DMS79 treated with DMSO at 0.1 percent for 48 hours (cell line): ENCODE results near the gene PDP2.

Experiments
- DNase-seq: peaks from one replicate; lab custom pipeline; 2025; lab: John Stamatoyannopoulos, UW

The PDP2 gene

DNA sequence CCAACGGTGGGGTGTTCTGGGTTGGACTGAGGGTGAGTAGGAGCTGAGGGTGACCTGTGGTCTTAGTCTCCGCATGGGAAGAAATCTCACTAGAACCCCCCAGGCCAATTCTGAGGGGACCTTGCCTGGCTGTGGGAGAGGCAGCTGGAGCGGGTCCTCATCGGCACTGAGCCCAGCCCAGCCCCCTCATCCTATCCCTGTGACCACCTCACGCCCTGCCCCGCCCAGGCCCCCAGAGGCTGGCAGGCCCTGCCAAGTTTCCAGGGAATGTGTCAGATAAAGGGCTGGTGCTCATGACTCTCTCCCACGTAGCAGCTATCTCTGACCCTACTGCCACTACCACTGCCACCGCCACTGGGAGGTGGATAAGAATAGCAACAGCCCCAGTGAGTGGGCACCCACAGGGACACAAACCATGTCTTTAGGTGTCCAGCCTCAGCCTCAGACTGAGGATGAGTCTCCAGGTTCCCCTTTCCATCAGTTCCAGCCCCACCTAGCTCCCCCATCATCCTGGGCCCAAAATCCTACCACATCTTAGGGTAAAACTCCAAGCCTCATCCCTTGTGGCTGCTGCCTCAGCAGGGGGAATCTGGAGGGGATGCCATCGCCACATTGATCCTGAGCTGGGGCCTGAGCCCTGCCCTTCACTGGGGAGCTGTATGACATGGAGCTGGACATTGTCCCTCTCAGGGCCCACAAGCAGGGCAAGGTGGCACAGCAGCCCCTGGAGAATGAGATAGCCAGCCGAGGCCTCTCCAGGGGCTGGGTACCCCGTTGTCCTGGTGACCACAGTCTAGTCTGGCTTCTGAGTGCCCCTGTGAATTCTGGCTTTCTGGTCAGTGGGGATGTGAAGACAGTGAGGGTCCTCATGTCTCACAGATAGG, 23.5 kb downstream of the PDP2 start:
- no peak for DNase-seq

DNA sequence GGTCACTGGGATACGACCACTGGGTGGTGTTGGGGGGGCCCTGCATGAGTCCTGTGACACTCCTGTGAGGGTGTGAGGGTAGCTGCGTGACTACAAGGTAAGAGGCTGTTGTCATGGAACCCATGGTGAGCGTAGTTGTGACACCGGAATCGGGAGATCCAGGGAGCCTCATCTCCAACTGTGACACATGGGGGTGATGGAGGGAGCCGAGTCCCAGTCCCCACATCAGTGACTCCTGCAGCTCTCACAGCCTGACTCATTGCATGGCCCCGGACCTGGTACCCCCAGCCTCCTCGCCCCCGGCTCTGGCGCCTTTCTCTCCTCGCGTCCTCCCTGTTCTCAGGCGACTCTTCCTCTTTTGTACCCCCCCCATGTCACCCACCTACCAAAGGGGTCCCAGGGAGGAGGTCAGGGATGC, 24.1 kb downstream of the PDP2 start:
- no peak for DNase-seq

DNA sequence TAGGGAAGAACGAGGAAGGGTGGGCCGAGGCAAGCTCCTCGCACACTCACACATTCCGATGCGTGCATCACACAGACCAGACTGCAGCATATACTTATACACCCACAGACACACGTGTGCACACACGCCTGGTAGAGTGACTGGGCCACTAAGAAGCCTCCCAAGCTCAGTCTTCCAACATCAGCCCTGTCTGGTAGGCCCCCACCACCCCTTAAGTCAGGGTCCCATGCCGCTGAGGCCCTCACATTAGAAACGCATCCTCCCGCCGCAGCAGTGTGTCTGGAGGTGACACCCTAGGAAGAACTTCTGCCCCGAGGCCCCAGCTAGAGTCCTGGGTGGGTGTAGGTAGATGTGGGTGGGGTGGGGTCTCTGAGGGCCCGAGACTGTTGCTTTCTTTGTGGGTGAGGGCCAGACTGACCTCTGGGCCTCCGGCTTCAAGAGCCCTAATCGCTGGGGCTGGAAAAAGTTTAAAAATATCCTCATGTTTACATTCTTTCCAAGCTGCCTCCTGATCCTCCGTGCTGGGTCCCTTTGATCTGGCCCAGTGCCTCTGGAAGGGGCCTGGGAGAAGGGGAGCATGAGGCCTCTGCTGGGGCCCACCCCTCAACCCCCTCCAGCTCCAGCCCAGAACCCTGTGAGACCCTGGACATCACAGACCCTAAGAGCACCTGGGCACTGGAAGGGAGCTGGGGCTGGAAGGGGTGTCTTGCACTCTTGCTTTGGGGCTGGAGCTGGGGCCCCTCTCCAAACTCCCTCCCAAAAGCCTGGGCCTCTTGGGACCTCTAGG, 24.7 kb downstream of the PDP2 start:
- DNase-seq: no peak

DNA sequence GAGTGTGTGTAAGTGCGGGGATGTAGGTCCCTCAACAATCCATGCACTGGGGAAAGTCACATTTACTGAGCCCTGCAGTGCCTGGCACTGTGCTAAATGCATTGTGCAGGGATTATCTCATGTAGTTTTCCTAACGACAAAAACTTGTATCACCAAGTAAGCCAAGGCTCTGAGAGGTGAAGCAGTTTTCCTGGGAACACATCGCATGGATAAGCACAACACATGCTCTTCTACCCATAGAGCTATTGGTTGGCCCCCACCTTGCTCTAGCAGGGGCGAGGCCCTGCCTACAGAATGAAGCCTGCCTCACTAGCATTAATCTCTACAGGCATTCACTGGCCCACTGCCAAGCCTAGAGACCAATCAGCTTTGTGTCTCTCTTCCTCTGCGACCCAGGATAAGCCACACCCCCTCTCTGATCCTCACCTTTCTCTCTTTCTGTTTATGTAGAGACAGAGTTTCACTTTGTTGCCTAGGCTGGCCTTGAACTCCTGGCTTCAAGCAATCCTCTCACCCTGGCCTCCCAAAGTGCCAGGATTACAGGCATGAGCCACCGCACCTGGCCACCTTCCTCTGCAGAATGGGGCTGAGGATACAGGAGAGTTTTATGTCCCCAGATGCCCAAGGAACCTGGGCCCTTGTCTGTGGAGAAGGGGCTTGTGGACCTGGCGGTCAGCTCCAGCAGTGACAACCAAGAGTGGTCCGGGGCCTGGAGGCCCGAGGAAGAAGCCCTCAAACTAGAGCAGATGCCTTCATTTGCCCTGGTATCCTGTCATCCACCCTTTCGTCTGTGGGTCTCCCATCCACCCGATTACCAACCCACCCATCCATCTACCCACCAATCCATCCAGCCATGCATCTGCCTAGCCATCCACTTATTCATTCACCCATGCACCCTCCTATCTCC, 25.6 kb downstream of the PDP2 start:
- no peak for DNase-seq

DNA sequence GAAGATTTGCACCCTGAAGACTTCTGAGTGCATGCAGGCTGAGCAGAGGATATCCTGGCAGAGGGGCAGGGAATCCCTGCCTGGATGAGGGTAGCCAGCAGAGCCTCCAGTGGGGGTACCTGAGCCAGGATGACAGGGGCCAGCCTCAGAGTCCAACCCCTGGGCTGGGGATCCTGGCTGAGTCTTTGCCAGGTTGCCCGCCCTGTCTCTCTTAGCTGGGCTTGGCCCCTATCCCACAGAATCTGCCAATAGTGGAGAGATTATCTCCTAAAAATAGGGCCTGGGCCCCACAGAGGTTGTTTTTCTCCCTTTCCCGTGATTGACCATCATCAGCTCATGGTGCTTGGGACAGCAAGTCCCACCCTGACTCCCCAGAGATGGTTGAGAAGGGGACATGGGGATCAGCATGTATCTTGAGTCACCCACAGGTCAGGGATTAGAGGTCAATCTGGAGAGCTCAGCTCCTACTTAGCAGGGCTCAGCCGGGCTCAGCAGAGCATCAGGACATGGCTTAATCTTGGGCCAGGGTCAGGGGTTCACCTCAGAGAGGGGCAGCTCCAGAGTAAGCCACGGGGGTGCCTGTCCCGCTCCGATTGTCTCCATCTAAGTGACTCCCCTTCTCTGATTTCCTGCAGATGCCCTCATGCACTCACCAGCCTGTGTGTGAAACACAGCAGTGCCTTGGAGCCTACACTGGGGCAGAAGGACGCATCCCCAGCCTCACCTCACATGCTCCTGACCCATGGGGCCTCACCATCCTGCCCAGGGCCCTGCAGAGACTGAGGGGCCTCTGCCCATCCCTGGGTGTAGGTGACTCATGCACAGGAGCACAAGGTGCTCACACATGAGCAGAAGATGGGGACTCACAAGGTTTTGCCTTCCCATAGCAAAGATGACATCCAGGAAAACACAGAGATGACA, 26.9 kb downstream of the PDP2 start:
- DNase-seq: no peak

DNA sequence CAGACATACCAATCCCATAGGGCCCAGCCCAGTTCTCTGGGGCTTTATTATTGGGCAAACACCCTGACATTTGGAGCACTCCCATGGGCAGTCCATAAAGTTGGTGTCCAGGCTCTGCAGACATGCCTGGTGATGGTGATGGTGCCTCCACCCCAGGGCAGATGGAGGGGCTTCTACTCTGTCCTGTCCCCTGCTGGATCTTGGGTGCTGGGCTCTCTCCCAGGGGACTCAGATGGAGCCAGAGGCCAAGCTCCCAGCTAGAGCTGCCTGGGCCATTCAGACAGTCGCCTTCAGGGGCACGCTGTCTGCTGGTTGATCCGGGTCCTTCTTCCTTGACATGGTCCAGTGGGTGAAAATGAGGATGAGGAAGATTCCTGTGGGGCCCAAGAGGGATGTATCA, 27.8 kb downstream of the PDP2 start:
- no peak for DNase-seq

DNA sequence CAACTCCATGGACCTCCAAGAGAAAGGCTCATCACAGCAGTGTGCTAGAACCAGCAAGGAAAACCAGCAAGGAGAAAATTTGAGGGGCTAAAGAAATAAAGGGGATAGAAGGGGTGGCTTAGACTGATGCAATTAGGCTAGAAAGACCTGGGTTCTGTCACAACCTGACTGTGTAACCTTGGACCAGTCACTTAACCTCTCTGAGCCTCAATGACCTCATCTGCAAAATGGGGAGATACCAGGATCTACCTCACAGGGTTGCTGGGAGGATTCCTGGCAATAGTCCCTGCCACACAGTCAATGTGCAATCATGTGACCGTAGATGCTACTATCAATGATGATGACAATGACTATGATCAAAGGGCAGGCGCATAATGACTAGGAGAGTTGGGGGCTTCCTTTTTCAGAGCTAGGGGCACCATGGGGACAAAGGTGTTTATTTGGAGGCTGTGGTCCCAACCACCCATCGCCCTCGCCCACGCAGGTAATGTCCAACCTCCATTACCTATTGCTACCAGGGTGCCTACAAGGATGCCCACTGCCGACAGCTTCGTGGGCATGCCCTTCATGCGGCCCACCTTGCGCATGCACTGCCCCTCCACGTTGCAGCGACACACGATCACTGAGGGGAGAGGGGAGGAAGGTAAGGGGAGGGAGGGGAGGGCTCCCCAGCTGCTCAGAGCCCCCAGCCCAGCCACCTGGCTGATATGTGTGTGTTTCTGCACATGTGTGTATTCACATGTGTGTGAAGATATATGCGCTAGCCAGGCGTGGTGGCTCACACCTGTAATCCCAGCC, 28.6 kb downstream of the PDP2 start:
- no peak for DNase-seq

DNA sequence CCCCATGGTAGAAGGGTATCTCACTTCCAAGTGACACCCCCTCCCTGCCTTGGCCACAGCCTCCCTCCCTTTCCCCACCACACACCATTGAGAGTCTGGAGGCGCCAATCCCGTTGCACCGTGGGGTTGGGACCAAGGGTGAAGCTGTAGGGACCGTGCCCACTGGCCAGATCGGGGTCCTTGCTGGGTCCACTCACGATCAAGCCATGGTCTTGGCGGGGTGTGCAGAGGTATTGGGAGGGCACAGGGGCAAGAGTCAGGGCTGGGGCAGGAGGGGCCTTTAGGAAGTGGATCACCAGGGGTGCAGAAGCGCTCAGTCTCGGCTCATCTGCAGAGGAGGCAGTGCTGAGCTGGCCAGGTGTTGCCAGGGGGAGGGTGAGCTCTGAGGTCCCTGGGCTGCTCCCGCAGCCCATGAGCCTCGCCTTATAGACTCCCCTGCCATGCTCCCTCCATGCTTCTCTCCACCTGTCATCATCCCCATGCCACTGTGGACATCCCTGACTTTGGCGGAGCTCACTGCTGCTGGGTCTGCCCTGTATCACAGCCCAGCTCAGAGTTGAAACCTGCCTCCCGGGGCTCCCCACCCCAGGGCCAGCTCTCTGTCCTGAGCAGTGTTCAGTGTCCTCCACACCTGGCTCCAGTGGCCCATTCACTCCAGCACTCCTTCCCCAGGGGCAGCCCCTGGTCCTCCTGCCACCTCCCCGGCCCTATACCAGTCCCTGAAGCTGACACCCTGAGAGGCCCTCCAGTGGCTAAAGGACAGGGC, 30.0 kb downstream of the PDP2 start:
- no peak for DNase-seq

DNA sequence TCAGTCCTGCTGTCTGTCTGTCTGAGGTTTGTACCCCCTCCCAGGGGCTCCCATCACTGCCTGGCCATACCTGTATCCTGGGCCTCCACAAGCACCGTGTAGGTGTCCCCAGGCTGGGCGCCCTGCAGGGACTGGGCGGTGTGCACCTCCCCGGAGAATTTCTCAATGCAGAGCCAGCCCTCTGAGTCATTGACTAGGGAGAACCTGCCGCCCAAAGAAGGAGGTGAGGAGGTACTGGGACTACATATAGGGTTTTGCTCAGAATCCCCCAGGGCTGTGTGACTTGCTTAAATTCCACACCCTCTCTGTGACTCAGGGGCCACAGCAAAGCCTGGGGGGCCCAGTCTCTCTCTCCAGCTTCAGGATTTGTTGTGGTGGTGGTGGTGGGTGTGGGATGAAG, 30.8 kb downstream of the PDP2 start:
- DNase-seq: no peak

DNA sequence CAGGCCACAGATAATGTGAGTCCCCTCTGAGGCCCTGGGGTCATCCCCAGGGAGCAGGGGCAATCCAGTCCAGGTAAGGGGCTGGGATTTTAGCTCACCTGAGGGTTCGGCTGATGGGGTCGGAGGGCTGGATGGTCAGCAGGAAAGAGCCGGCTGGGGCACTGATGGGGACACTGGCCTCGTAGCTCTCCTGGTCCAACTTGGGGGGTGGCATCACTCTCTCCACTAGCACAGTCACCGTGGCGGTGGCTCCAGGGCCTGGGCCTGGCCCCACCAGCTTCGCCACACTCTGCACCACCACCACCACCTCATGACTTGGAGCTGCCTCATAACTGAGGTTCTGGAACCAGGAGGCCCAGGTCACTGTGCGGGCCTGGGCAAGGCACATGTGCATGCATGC, 31.5 kb downstream of the PDP2 start:
- no peak for DNase-seq

DNA sequence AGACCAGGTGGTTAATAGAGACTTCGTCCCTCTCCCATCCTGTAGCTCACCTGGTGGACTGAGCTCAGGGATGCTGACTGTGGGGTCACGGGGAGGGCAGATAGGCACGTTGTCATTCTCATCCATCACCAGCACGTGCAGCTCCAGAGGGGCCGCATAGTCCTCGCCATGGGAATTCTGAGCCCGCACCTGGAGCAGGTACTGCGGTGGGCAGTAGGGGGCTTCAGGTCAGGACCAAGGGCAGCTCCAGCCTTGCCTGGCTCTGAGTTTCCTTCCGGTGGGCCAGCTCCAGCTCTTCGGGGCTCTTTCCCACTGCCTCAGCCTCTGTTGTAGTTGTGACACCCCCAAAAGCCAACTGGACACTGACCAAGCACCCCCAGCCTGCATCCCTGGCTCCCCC, 32.8 kb downstream of the PDP2 start:
- no peak for DNase-seq

DNA sequence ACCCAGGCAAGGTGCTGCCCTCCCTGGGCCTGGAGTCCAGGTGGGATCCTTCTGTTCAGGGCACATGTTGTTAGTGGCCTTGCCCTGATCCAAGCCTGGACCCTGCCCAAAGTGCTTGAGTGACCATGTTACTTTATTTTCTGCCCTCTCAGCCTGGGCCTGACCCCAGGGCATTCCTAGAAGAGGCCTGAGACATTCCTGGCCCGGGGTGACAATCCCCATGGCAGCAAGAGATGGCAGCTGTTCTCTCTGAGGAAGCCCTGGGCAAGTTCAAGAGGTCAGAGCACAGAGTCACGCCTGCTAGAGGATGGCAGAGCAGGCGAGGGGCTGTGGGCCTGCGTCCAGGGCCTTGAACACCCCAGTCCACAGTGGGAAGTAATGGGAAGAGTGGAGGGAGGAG, 33.4 kb downstream of the PDP2 start:
- DNase-seq: no peak

DNA sequence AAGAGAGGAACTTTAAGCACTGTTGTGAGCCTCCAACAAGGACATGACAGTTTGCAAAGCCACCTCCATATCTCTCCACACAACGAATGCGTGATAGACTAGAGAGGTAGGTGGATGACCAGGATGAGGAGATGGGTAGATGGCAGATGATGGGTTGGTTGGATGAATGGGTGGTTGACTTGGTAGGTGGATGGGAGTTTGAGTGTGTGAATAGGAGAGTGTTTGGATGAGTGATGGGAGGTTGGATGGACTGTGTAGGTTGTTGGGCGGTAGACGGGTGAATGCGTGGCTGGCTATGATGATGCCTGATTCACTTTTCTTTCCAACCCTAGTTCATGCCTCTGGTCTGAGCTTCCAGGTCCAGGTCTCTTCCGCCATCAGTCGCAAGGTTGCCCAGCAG, 34.2 kb downstream of the PDP2 start:
- no peak for DNase-seq

DNA sequence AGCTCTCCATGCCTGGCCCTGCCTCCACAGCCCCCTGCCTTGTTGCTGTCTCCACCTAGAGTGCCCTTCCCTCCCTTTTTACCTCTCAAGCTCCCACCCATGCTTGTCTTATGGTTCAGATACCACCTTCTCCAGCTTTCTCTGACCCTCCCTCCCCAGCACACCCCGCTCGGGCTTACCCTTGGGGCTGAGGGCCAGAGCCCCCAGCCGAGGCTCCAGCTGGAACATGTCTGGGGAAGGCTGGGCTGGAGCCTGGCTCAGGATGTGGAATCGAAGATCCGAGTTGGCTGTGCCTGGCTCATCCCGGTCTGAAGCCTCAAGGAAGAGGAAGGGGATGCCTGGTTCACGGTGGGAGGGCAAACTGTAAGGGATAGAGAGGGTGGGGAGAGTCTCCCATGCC, 34.7 kb downstream of the PDP2 start:
- no peak for DNase-seq

DNA sequence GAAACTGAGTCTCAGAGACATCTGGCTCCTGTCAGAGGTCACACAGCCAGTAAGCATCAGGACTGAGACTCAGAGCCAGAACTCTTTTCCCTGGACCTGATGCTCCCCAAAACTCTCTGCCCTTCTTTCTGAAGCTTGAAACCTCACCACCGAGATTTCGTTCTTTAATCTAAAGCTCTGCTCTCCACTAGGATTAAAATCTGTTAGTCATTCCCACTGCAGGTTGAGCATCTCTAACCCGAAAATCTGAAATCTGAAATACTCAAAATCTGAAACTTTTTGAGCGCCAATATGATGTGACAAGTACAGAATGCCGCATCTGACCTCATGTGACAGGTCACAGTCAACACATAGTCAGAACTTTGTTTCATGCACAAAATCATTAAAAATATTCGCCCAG, 36.2 kb downstream of the PDP2 start:
- no peak for DNase-seq

DNA sequence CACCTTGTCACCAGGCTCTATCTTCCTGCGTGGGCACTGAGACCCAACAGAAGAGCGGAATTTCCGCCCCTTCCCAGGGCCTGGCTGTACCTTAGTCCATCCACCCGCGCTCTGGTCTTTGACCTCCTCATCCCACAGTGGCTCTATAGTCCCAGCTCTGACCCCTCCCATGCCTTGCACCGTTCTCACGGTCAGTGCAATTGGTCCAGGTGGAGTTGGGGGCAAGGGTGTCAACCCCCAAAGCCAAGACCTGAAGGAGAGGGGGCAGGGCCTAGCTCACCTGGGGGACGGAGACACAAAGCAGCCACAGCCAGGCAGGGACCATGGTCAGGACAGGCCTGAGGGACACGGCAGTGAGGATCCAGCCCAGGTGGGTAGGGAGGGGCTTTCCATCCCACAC, 37.4 kb downstream of the PDP2 start:
- DNase-seq: no peak

DNA sequence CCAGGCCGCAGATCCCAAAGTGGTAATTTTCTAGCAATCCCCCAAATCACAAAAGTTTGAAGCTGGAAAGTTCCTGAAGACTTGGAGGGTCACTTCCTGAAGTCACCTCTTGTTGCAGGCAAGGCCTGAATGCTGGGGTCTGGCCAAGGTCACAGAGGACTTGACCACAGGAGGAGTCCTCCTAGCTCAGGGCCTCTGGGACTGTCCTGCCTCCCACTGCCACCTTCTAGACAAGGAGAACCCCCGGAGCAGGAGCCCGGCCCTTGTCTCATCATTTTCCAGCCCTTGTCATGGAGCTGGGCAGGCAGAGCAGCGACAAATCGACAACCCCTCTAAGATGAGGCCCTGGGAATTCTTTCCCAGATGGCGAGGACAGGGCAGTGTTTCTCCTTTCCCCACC, 38.0 kb downstream of the PDP2 start:
- DNase-seq: no peak

DNA sequence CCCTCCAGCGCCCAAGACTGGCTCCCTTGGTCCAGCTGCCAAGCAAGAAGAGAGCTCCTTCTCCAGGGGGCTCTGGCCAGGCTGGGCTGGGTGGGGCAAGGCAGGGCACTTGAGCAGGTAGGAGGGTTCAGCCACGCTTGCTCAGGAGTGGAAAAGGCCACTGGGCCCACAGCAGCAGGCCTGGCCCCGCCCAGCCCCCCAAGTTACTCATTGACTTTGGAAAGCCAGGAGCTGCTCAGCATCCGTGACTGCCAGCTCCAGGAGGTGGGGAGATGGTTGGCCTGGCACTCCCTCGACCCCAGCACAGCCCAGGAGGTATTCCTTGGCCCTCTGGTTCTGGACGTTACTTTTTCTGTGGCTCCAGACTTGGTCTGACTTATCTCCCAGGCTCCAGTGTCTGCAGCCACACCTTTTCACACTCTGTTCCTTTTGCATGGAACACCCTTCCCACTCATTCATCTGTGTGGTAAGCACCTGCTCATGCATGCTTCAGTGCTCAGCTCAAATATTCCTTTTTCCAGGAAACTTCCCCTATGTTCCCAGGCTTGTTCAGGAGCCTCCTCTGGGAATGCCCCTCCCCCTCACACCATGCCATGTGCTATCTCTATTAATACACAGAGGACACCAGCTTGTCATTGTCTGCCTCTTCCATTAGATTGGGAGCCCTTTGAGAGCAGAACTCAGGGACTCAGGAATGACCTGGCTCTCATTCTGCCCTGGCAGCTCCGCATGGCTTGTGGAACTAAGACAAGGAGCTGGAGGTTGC, 38.7 kb downstream of the PDP2 start, which contains the start of gene CDH16:
Gene CDH16 (minus strand): TSS at position 83 of the 766 bp plus-strand sequence. CDS start 820 bp downstream, outside the sequence.
- DNase-seq: no peak
